ENCODE measurements around the gene TUBA1C. TPM values are rescaled to one million over a fixed set of nuclear protein-coding genes. Genes with fewer than 3 reads are reported as not detected.
"Not testable (repeated sequence)": the region's sequence is repeated elsewhere in the genome, so short reads cannot be mapped to it uniquely, and the experiment has no call there.

TUBA1C gene
- total RNA-seq, 2 experiments from 2014 or later: 23.4 to 28.9 TPM

DNA sequence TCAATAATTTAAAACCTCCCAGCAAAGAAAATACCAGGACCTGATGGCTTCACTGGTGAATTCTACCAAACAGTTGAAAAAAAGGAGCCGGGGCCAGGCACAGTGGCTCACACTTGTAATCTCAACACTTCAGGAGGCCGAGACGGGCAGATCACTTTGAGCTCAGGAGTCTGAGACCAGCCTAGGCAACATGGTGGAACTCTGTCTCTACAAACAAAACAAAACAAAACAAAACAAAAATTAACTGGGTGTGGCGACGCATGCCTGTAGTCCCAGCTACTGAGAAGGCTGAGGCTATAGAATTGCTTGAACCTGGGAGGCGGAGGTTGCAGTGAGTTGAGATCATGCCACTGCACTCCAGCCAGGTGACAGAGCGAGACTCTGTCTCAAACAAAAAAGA, 44.5 kb downstream of the TUBA1C start:
- TF ChIP-seq CTCF (IDR thresholded peaks at IDR 0.05): no peak
- ATAC-seq (ENCODE audit: poor library complexity): no peak
- H3K27me3 ChIP-seq (ENCODE audit: control insufficient read depth in 1 of 2, insufficient read depth in 2 of 2, low read length in 2 of 2): peaks cover 1 to 4% of the 10 kb centered on the region in 2 experiments
- no peaks in the 10 kb centered on the region for H3K36me3 ChIP-seq (ENCODE audit: insufficient read depth, low read length)
- H3K4me3 Mint-ChIP-seq: no peak overlapping the region
- ChIA-PET POLR2A (no interaction called here), CTCF (no interaction called here)
- H3K4me1 Mint-ChIP-seq (ENCODE audit: low read depth): no peaks in the 10 kb centered on the region
- no peak overlapping the region for H3K27ac ChIP-seq (ENCODE audit: low read depth in 1 of 2, low read length in 2 of 2)
- no peak overlapping the region for H3K27ac Mint-ChIP-seq
- H3K4me3 ChIP-seq (ENCODE audit: low read length): no peak overlapping the region
- intact Hi-C loops (cut with DNase I, micrococcal nuclease): no loop called here
- H3K27me3 Mint-ChIP-seq: peaks cover 43% of the 10 kb centered on the region
- H3K4me1 ChIP-seq (ENCODE audit: insufficient read depth, low read length): no peaks in the 10 kb centered on the region
- no peaks in the 10 kb centered on the region for H3K9me3 ChIP-seq (ENCODE audit: control insufficient read depth in 1 of 2, insufficient read depth in 1 of 2, low read length in 2 of 2)
- H3K9me3 Mint-ChIP-seq: no peaks in the 10 kb centered on the region
- no peaks in the 10 kb centered on the region for H3K36me3 Mint-ChIP-seq (ENCODE audit: low read depth)
- DNase-seq: no peak

DNA sequence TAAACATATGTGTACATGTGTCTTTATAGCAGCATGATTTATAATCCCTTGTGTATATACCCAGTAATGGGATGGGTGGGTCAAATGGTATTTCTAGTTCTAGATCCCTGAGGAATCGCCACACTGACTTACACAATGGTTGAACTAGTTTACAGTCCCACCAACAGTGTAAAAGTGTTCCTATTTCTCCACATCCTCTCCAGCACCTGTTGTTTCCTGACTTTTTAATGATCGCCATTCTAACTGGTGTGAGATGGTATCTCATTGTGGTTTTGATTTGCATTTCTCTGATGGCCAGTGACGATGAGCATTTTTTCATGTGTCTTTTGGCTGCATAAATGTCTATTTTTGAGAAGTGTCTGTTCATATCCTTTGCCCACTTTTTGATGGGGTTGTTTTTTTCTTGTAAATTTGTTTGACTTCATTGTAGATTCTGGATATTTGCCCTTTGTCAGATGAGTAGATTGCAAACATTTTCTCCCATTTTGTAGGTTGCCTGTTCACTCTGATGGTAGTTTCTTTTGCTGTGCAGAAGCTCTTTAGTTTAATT, 45.6 kb downstream of the TUBA1C start:
- H3K4me3 ChIP-seq (ENCODE audit: low read length); H3K9me3 ChIP-seq (ENCODE audit: control insufficient read depth in 1 of 2, insufficient read depth in 1 of 2, low read length in 2 of 2); H3K27ac Mint-ChIP-seq; H3K4me3 Mint-ChIP-seq; POLR2A ChIA-PET; DNase-seq; H3K4me1 ChIP-seq (ENCODE audit: insufficient read depth, low read length); H3K36me3 ChIP-seq (ENCODE audit: insufficient read depth, low read length); H3K27me3 ChIP-seq (ENCODE audit: control insufficient read depth in 1 of 2, insufficient read depth in 2 of 2, low read length in 2 of 2); H3K27ac ChIP-seq (ENCODE audit: low read depth in 1 of 2, low read length in 2 of 2); H3K4me1 Mint-ChIP-seq (ENCODE audit: low read depth); intact Hi-C loops (cut with DNase I, micrococcal nuclease); ATAC-seq (ENCODE audit: poor library complexity); CTCF ChIA-PET; H3K9me3 Mint-ChIP-seq; H3K36me3 Mint-ChIP-seq (ENCODE audit: low read depth): not testable (repeated sequence)
- H3K27me3 Mint-ChIP-seq: peaks cover 43% of the 10 kb centered on the region

DNA sequence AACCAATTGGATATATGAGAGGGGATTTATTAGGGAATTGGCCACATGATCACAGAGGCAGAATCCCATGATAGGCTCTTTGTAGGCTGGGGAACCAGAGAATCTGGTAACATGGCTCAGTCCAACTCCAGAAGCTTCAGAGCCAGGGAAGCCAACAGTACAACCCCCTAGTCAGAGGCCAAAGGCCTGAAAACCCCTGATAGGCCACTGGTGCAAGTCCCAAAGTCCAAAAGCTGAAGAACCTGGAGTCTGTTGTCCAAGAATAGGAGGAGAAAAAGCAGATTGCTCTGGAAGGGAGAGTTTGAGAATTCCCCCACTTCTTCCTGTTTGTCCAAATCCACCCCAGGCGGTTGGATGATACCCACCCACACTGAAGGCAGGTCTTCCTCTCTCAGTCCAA, 49.9 kb downstream of the TUBA1C start:
- Mint-ChIP-seq H3K4me3 (no peak overlapping the region), H3K9me3 (no peaks in the 10 kb centered on the region), H3K36me3 (ENCODE audit: low read depth) (no peaks in the 10 kb centered on the region), H3K27ac (no peak overlapping the region), H3K27me3 (peaks cover 13% of the 10 kb centered on the region), H3K4me1 (ENCODE audit: low read depth) (no peaks in the 10 kb centered on the region)
- POLR2A ChIA-PET: no interaction called here
- Histone ChIP-seq H3K4me1 (ENCODE audit: insufficient read depth, low read length) (no peaks in the 10 kb centered on the region), H3K27me3 (ENCODE audit: control insufficient read depth in 1 of 2, insufficient read depth in 2 of 2, low read length in 2 of 2) (no peaks in the 10 kb centered on the region), H3K36me3 (ENCODE audit: insufficient read depth, low read length) (no peaks in the 10 kb centered on the region), H3K27ac (ENCODE audit: low read depth in 1 of 2, low read length in 2 of 2) (no peak overlapping the region), H3K4me3 (ENCODE audit: low read length) (no peak overlapping the region), H3K9me3 (ENCODE audit: control insufficient read depth in 1 of 2, insufficient read depth in 1 of 2, low read length in 2 of 2) (no peaks in the 10 kb centered on the region)
- no peak for TF ChIP-seq CTCF (IDR thresholded peaks at IDR 0.05)
- ATAC-seq (ENCODE audit: poor library complexity) (no peak), DNase-seq (no peak)
- intact Hi-C loops (cut with DNase I, micrococcal nuclease): no loop called here
- CTCF ChIA-PET: no interaction called here

GRCh38 chr12:49317118-49317517, 52.2 kb downstream of the TUBA1C start:
- H3K4me1 Mint-ChIP-seq (ENCODE audit: low read depth); H3K27me3 ChIP-seq (ENCODE audit: control insufficient read depth in 1 of 2, insufficient read depth in 2 of 2, low read length in 2 of 2); H3K4me1 ChIP-seq (ENCODE audit: insufficient read depth, low read length); H3K36me3 ChIP-seq (ENCODE audit: insufficient read depth, low read length); H3K9me3 Mint-ChIP-seq; ATAC-seq (ENCODE audit: poor library complexity); H3K9me3 ChIP-seq (ENCODE audit: control insufficient read depth in 1 of 2, insufficient read depth in 1 of 2, low read length in 2 of 2); H3K27ac Mint-ChIP-seq; intact Hi-C loops (cut with DNase I, micrococcal nuclease); H3K27ac ChIP-seq (ENCODE audit: low read depth in 1 of 2, low read length in 2 of 2); DNase-seq; H3K27me3 Mint-ChIP-seq; H3K36me3 Mint-ChIP-seq (ENCODE audit: low read depth); H3K4me3 ChIP-seq (ENCODE audit: low read length); H3K4me3 Mint-ChIP-seq; POLR2A ChIA-PET: not testable (repeated sequence)
- CTCF ChIA-PET: interaction anchor here (1.0 kb wide), 1 partner anchor 25 kb away, joined by 3 read pairs; no protein-coding TSS in a partner anchor

GRCh38 chr12:49320411-49321103, 55.7 kb downstream of the TUBA1C start:
- H3K27me3 ChIP-seq (ENCODE audit: control insufficient read depth in 1 of 2, insufficient read depth in 2 of 2, low read length in 2 of 2); ATAC-seq (ENCODE audit: poor library complexity); H3K27me3 Mint-ChIP-seq; POLR2A ChIA-PET; CTCF ChIA-PET; H3K9me3 Mint-ChIP-seq; H3K27ac ChIP-seq (ENCODE audit: low read depth in 1 of 2, low read length in 2 of 2); H3K4me3 ChIP-seq (ENCODE audit: low read length); H3K9me3 ChIP-seq (ENCODE audit: control insufficient read depth in 1 of 2, insufficient read depth in 1 of 2, low read length in 2 of 2); H3K36me3 ChIP-seq (ENCODE audit: insufficient read depth, low read length); H3K36me3 Mint-ChIP-seq (ENCODE audit: low read depth); DNase-seq: not testable (repeated sequence)
- Mint-ChIP-seq H3K27ac (peak overlapping the region; percentile 16), H3K4me1 (ENCODE audit: low read depth) (peaks cover 19% of the 10 kb centered on the region), H3K4me3 (peak overlapping the region; percentile 79)
- H3K4me1 ChIP-seq (ENCODE audit: insufficient read depth, low read length): peaks cover 19% of the 10 kb centered on the region
- intact Hi-C loops (cut with DNase I, micrococcal nuclease): loop anchor here in 1 of 2 experiments (5.0 kb wide), 1 partner anchor 188 kb away; the partner anchor contains the start of gene TUBA1B
